ENCODE results near the gene DNAJC13.

Gene DNAJC13

DNA sequence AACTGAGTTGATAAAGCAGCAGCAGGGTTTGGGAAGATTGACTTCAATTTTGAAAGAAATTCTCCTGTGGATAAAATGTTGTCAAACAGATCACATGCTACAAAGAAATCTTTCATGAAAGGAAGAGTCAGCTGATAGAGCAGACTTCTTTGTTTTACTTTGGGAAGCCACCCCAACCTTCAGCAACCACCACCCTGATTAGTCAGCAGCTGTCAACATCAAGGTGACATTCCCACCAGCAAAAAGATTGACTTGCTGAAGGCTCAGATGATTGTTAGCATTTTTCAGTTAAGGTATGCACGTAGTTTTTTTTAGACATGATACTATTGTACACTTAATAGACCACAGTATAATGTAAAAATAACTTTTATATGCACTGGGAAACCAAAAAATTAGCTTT is 92.2 kb downstream of the DNAJC13 start:
- TF ChIP-seq TAF1 (IDR thresholded peaks at IDR 0.05; ENCODE audit: low read depth) (no peak), RAD21 (IDR thresholded peaks at IDR 0.05; ENCODE audit: low read depth) (no peak), FOXM1 (IDR thresholded peaks at IDR 0.05; ENCODE audit: borderline replicate concordance, low read depth) (no peak), TEAD4 (IDR thresholded peaks at IDR 0.05) (no peak), CEBPB (IDR thresholded peaks at IDR 0.05) (no peak), YY1 (IDR thresholded peaks at IDR 0.05; ENCODE audit: low read depth) (no peak), MAX (IDR thresholded peaks at IDR 0.05) (no peak), CREB1 (IDR thresholded peaks at IDR 0.05; ENCODE audit: low read depth) (no peak), USF1 (IDR thresholded peaks at IDR 0.05) (no peak), EGR1 (IDR thresholded peaks at IDR 0.05) (no peak), EP300 (IDR thresholded peaks at IDR 0.05; ENCODE audit: borderline replicate concordance) (no peak), ZBTB7A (IDR thresholded peaks at IDR 0.05; ENCODE audit: low read depth) (no peak), NFIC (IDR thresholded peaks at IDR 0.05) (no peak), TCF12 (IDR thresholded peaks at IDR 0.05; ENCODE audit: low read depth) (no peak)
- TF ChIP-seq, protein P1, sequence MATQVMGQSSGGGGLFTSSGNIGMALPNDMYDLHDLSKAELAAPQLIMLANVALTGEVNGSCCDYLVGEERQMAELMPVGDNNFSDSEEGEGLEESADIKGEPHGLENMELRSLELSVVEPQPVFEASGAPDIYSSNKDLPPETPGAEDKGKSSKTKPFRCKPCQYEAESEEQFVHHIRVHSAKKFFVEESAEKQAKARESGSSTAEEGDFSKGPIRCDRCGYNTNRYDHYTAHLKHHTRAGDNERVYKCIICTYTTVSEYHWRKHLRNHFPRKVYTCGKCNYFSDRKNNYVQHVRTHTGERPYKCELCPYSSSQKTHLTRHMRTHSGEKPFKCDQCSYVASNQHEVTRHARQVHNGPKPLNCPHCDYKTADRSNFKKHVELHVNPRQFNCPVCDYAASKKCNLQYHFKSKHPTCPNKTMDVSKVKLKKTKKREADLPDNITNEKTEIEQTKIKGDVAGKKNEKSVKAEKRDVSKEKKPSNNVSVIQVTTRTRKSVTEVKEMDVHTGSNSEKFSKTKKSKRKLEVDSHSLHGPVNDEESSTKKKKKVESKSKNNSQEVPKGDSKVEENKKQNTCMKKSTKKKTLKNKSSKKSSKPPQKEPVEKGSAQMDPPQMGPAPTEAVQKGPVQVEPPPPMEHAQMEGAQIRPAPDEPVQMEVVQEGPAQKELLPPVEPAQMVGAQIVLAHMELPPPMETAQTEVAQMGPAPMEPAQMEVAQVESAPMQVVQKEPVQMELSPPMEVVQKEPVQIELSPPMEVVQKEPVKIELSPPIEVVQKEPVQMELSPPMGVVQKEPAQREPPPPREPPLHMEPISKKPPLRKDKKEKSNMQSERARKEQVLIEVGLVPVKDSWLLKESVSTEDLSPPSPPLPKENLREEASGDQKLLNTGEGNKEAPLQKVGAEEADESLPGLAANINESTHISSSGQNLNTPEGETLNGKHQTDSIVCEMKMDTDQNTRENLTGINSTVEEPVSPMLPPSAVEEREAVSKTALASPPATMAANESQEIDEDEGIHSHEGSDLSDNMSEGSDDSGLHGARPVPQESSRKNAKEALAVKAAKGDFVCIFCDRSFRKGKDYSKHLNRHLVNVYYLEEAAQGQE (IDR thresholded peaks at IDR 0.05; ENCODE audit: low read depth), result no peak

DNA sequence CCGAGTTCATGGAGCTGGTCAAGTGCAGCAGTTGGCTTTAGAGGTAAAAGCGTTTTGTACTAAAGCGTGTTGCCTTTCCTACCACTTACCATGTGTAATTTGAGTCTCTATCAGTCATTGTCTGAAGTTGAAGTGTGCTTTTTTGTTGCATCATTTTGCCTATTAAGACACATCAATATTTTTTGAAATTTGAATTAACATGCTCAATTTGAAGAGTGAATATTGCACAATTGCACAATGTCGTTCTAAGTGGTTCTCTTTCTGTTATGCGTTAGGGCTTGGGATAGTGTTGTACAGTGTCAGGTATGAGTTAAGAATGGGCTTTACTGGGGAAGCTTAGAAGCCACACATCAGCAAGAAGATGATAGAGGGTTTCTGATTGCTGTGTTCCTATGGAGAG is 95.8 kb downstream of the DNAJC13 start:
- no peak for TF ChIP-seq TAF1 (IDR thresholded peaks at IDR 0.05; ENCODE audit: low read depth)
- TF ChIP-seq TCF12 (IDR thresholded peaks at IDR 0.05; ENCODE audit: low read depth), result no peak
- no peak for TF ChIP-seq TEAD4 (IDR thresholded peaks at IDR 0.05)
- TF ChIP-seq CREB1 (IDR thresholded peaks at IDR 0.05; ENCODE audit: low read depth), result no peak
- TF ChIP-seq ZBTB7A (IDR thresholded peaks at IDR 0.05; ENCODE audit: low read depth), result no peak
- TF ChIP-seq EGR1 (IDR thresholded peaks at IDR 0.05), result no peak
- no peak for TF ChIP-seq YY1 (IDR thresholded peaks at IDR 0.05; ENCODE audit: low read depth)
- TF ChIP-seq, protein P1 (IDR thresholded peaks at IDR 0.05; ENCODE audit: low read depth), result no peak

GRCh38 chr3:132517311-132517710 is 100.0 kb downstream of the DNAJC13 start:
- TF ChIP-seq, protein P1 (IDR thresholded peaks at IDR 0.05; ENCODE audit: low read depth), result no peak
- TF ChIP-seq TCF12 (IDR thresholded peaks at IDR 0.05; ENCODE audit: low read depth), result no peak
- no peak for TF ChIP-seq USF1 (IDR thresholded peaks at IDR 0.05)

GRCh38 chr3:132519914-132520313 is 102.6 kb downstream of the DNAJC13 start:
- no peak for TF ChIP-seq EP300 (IDR thresholded peaks at IDR 0.05; ENCODE audit: borderline replicate concordance)
- TF ChIP-seq, protein P1 (IDR thresholded peaks at IDR 0.05; ENCODE audit: low read depth), result no peak
- TF ChIP-seq RAD21 (IDR thresholded peaks at IDR 0.05; ENCODE audit: low read depth), result no peak
- no peak for TF ChIP-seq TCF12 (IDR thresholded peaks at IDR 0.05; ENCODE audit: low read depth)
- TF ChIP-seq ZBTB7A (IDR thresholded peaks at IDR 0.05; ENCODE audit: low read depth), result no peak
- no peak for TF ChIP-seq EGR1 (IDR thresholded peaks at IDR 0.05)
- no peak for TF ChIP-seq NFIC (IDR thresholded peaks at IDR 0.05)
- TF ChIP-seq CEBPB (IDR thresholded peaks at IDR 0.05), result no peak
- TF ChIP-seq TEAD4 (IDR thresholded peaks at IDR 0.05), result no peak
- TF ChIP-seq CREB1 (IDR thresholded peaks at IDR 0.05; ENCODE audit: low read depth), result no peak
- no peak for TF ChIP-seq MAX (IDR thresholded peaks at IDR 0.05)
- no peak for TF ChIP-seq YY1 (IDR thresholded peaks at IDR 0.05; ENCODE audit: low read depth)
- no peak for TF ChIP-seq TAF1 (IDR thresholded peaks at IDR 0.05; ENCODE audit: low read depth)
- no peak for TF ChIP-seq USF1 (IDR thresholded peaks at IDR 0.05)
